GM21786 (cell line): ENCODE data around the gene OR10G2.

Experiments
- ATAC-seq: cut with Tn5 transposase; IDR thresholded peaks from one replicate; pipeline ENCODE4 v1.9.1; 2021; ENCODE audit not compliant: unreplicated experiment

Gene OR10G2

GRCh38 chr14:21589317-21589716 is 45.4 kb downstream of the OR10G2 start:
- ATAC-seq, result no peak
